ENCODE measurements around the gene ADARB1. TPM values are rescaled to one million over a fixed set of nuclear protein-coding genes. Genes with fewer than 3 reads are reported as not detected.
A peak's percentile ranks its signal among the peaks of the same experiment; 100 is the strongest.

Gene ADARB1
- total RNA-seq, 5 donors from 2014 or later (not counting 1 experiment from before 2014, with no cell fraction given) = 39.7 to 50.3 (median 44.5) TPM

GRCh38 chr21:45199201-45199600, 124.8 kb downstream of the ADARB1 start:
- Mint-ChIP-seq H3K27ac (no peak overlapping the region), H3K4me3 (no peak overlapping the region), H3K9me3 (no peaks in the 10 kb centered on the region), H3K36me3 (peaks cover 58% of the 10 kb centered on the region), H3K4me1 (peaks cover 0 to 12% (median 5%) of the 10 kb centered on the region in 3 donors), H3K27me3 (no peaks in the 10 kb centered on the region)
- H3K9me3 ChIP-seq = no peaks in the 10 kb centered on the region
- no peak overlapping the region for H3K27ac ChIP-seq (ENCODE audit: low read length)
- H3K27me3 ChIP-seq (replicated peaks in 1 of 2; ENCODE audit: control insufficient read depth in 2 of 2, extremely low read depth in 1 of 2, insufficient read depth in 2 of 2, low read length in 1 of 2) = no peaks in the 10 kb centered on the region
- WGBS (ENCODE audit: insufficient coverage) = 91% methylated on average over 4 of the region's 7 CpGs
- no peak overlapping the region for H3K4me3 ChIP-seq (ENCODE audit: control insufficient read depth in 1 of 2, extremely low read depth in 1 of 2, low read length in 1 of 2)
- no peak for ATAC-seq (replicated peaks in 1 of 4)
- H3K4me1 ChIP-seq (ENCODE audit: control insufficient read depth in 1 of 2, extremely low read depth in 1 of 2, insufficient read depth in 2 of 2, low read length in 2 of 2) = peaks cover 0 to 7% of the 10 kb centered on the region in 2 experiments
- DNase-seq = no peak
- ChIA-PET CTCF (no interaction called here), POLR2A (no interaction called here)
- peaks cover 3 to 14% of the 10 kb centered on the region in 2 donors for H3K36me3 ChIP-seq (ENCODE audit: control insufficient read depth in 2 of 2, extremely low read depth in 1 of 2, insufficient read depth in 1 of 2, low read length in 1 of 2)

- Mint-ChIP-seq H3K27ac (peak overlapping the region in 1 of 2 donors; percentile 23), H3K4me1 (peaks cover 0 to 12% (median 5%) of the 10 kb centered on the region in 3 donors), H3K27me3 (no peaks in the 10 kb centered on the region), H3K4me3 (no peak overlapping the region), H3K9me3 (no peaks in the 10 kb centered on the region), H3K36me3 (peaks cover 56% of the 10 kb centered on the region)
- H3K9me3 ChIP-seq = no peaks in the 10 kb centered on the region
- peaks cover 0 to 7% of the 10 kb centered on the region in 2 experiments for H3K4me1 ChIP-seq (ENCODE audit: control insufficient read depth in 1 of 2, extremely low read depth in 1 of 2, insufficient read depth in 2 of 2, low read length in 2 of 2)
- POLR2A ChIA-PET = no interaction called here
- DNase-seq = no peak
- H3K27me3 ChIP-seq (replicated peaks in 1 of 2; ENCODE audit: control insufficient read depth in 2 of 2, extremely low read depth in 1 of 2, insufficient read depth in 2 of 2, low read length in 1 of 2) = no peaks in the 10 kb centered on the region
- no peak for ATAC-seq (replicated peaks in 1 of 4)
- H3K36me3 ChIP-seq (ENCODE audit: control insufficient read depth in 2 of 2, extremely low read depth in 1 of 2, insufficient read depth in 1 of 2, low read length in 1 of 2) = peaks cover 3 to 19% of the 10 kb centered on the region in 2 donors
- CTCF ChIA-PET = no interaction called here
- H3K27ac ChIP-seq (ENCODE audit: low read length) = no peak overlapping the region
- over 99% methylated on average over 8 of the region's 8 CpGs for WGBS (ENCODE audit: insufficient coverage)
- H3K4me3 ChIP-seq (ENCODE audit: control insufficient read depth in 1 of 2, extremely low read depth in 1 of 2, low read length in 1 of 2) = no peak overlapping the region
These were observed 125.7 kb downstream of the ADARB1 start for GRCh38 chr21:45200031-45200430.

DNA sequence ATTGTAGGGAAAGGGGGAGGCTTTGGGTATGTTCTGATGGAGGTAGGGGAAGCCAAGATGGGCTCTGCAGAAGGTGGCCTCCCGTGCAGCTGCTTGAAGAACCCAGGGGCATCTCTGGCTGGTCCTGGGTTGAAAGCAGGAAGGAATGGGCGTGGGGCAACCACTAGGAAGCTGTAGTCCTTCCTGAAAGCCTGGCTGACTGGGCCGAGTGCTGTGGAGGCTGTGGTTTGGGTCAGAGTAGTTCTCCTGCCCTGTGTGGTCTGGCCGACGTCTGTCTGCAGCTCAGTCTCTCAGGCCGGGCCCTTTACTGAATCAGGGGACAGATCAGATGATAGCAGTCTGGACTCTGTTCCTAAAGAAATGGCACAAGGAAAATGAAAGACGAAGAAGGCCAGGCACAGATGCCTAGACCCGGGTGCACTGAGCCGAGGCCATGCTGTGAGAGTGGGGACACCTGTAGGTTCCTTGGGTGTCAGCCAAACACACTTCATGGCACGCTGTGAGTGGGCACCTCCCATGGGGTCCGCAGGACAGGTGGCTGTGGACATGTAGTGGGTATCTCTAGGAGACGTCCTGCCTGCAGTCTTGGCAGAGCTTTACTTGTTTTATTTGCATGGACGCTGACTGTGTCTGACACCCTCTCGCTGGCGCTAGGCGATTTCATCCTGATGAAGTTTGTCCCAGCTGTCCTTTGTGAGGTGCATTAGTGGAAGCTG, 126.4 kb downstream of the ADARB1 start:
- H3K4me1 ChIP-seq (ENCODE audit: control insufficient read depth in 1 of 2, extremely low read depth in 1 of 2, insufficient read depth in 2 of 2, low read length in 2 of 2) = peaks cover 0 to 7% of the 10 kb centered on the region in 2 experiments
- Mint-ChIP-seq H3K27me3 (no peaks in the 10 kb centered on the region), H3K4me1 (peaks cover 0 to 12% (median 5%) of the 10 kb centered on the region in 3 donors), H3K9me3 (no peaks in the 10 kb centered on the region), H3K4me3 (no peak overlapping the region), H3K36me3 (peaks cover 49% of the 10 kb centered on the region), H3K27ac (peak overlapping the region in 1 of 2 donors; percentile 23)
- H3K27me3 ChIP-seq (replicated peaks in 1 of 2; ENCODE audit: control insufficient read depth in 2 of 2, extremely low read depth in 1 of 2, insufficient read depth in 2 of 2, low read length in 1 of 2) = no peaks in the 10 kb centered on the region
- ATAC-seq (replicated peaks in 1 of 4) (no peak), DNase-seq (no peak)
- H3K4me3 ChIP-seq (ENCODE audit: control insufficient read depth in 1 of 2, extremely low read depth in 1 of 2, low read length in 1 of 2) = no peak overlapping the region
- H3K27ac ChIP-seq (ENCODE audit: low read length) = no peak overlapping the region
- CTCF ChIA-PET = no interaction called here
- H3K36me3 ChIP-seq (ENCODE audit: control insufficient read depth in 2 of 2, extremely low read depth in 1 of 2, insufficient read depth in 1 of 2, low read length in 1 of 2) = peaks cover 3 to 25% of the 10 kb centered on the region in 2 donors
- 70% methylated on average over 14 of the region's 16 CpGs for WGBS (ENCODE audit: insufficient coverage)
- no peaks in the 10 kb centered on the region for H3K9me3 ChIP-seq
- POLR2A ChIA-PET = no interaction called here

- Histone ChIP-seq H3K9me3 (no peaks in the 10 kb centered on the region), H3K4me1 (ENCODE audit: control insufficient read depth in 1 of 2, extremely low read depth in 1 of 2, insufficient read depth in 2 of 2, low read length in 2 of 2) (peaks cover 0 to 7% of the 10 kb centered on the region in 2 experiments), H3K27me3 (replicated peaks in 1 of 2; ENCODE audit: control insufficient read depth in 2 of 2, extremely low read depth in 1 of 2, insufficient read depth in 2 of 2, low read length in 1 of 2) (no peaks in the 10 kb centered on the region), H3K4me3 (ENCODE audit: control insufficient read depth in 1 of 2, extremely low read depth in 1 of 2, low read length in 1 of 2) (no peak overlapping the region), H3K27ac (ENCODE audit: low read length) (no peak overlapping the region), H3K36me3 (ENCODE audit: control insufficient read depth in 2 of 2, extremely low read depth in 1 of 2, insufficient read depth in 1 of 2, low read length in 1 of 2) (peaks cover 3 to 23% of the 10 kb centered on the region in 2 donors)
- Mint-ChIP-seq H3K27ac (no peak overlapping the region), H3K4me1 (peaks cover 0 to 16% (median 5%) of the 10 kb centered on the region in 3 donors), H3K27me3 (no peaks in the 10 kb centered on the region), H3K36me3 (peaks cover 45% of the 10 kb centered on the region), H3K9me3 (no peaks in the 10 kb centered on the region), H3K4me3 (no peak overlapping the region)
- POLR2A ChIA-PET = no interaction called here
- CTCF ChIA-PET = no interaction called here
- ATAC-seq (replicated peaks in 1 of 4) (no peak), DNase-seq (no peak)
- WGBS (ENCODE audit: insufficient coverage) = 100% methylated on average over 7 of the region's 9 CpGs
These were observed 128.0 kb downstream of the ADARB1 start for GRCh38 chr21:45202344-45202743.

DNA sequence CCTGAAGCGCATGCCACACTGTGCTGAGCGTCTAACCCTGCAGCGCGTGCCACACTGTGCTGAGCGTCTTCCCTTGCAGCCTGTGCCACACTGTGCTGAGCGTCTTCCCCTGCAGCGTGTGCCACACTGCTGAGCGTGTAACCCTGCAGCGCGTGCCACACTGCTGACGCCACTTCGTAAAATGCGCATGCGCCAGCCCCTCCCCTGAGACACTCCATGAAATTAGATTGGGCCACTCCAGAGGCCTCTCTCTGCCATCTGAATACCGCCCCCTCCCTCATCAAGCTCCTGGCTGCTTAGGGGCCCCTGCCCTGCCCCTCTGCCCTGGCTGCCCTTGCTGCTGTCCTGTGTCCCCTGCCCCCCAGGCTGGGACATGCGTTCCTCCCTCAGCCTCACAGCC, 128.5 kb downstream of the ADARB1 start:
- H3K36me3 ChIP-seq (ENCODE audit: control insufficient read depth in 2 of 2, extremely low read depth in 1 of 2, insufficient read depth in 1 of 2, low read length in 1 of 2) = peaks cover 5 to 26% of the 10 kb centered on the region in 2 donors
- H3K9me3 Mint-ChIP-seq = no peaks in the 10 kb centered on the region
- no peaks in the 10 kb centered on the region for H3K9me3 ChIP-seq
- H3K27me3 Mint-ChIP-seq = no peaks in the 10 kb centered on the region
- WGBS (ENCODE audit: insufficient coverage) = 97% methylated on average over 16 of the region's 16 CpGs
- H3K4me1 ChIP-seq (ENCODE audit: control insufficient read depth in 1 of 2, extremely low read depth in 1 of 2, insufficient read depth in 2 of 2, low read length in 2 of 2) = peaks cover 0 to 7% of the 10 kb centered on the region in 2 experiments
- ATAC-seq (replicated peaks in 1 of 4) (no peak), DNase-seq (no peak)
- H3K4me3 Mint-ChIP-seq = no peak overlapping the region
- no peak overlapping the region for H3K27ac ChIP-seq (ENCODE audit: low read length)
- CTCF ChIA-PET = no interaction called here
- H3K27ac Mint-ChIP-seq = no peak overlapping the region
- POLR2A ChIA-PET = no interaction called here
- H3K27me3 ChIP-seq (replicated peaks in 1 of 2; ENCODE audit: control insufficient read depth in 2 of 2, extremely low read depth in 1 of 2, insufficient read depth in 2 of 2, low read length in 1 of 2) = no peaks in the 10 kb centered on the region
- H3K4me1 Mint-ChIP-seq = peaks cover under 1 to 20% (median 6%) of the 10 kb centered on the region in 3 donors
- H3K4me3 ChIP-seq (ENCODE audit: control insufficient read depth in 1 of 2, extremely low read depth in 1 of 2, low read length in 1 of 2) = no peak overlapping the region
- H3K36me3 Mint-ChIP-seq = peaks cover 44% of the 10 kb centered on the region

DNA sequence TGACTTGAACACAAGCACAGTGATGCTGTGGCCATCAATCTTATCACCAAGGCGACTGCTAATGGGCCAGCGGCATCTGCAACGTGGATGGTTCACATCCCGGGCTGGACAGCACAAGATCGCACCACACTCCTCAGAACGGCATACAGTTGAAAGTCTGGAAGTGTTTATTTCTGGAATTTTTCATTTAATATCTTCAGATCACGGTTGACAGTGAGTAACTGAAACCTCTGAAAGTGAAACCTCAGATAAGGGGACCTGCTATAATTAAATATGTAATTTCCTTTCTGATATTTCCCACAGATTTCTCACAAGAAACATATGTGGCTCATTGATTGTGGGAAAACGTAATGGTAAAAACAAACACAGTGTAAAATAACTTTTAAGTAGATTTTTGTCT, 129.6 kb downstream of the ADARB1 start:
- no peak overlapping the region for H3K4me3 Mint-ChIP-seq

More for the DNA sequence above, 129.6 kb downstream of the ADARB1 start:
- Mint-ChIP-seq H3K27ac (peak overlapping the region in 1 of 2 donors; percentile 22), H3K9me3 (no peaks in the 10 kb centered on the region), H3K36me3 (peaks cover 48% of the 10 kb centered on the region), H3K4me1 (peaks cover 10 to 31% (median 14%) of the 10 kb centered on the region in 3 donors), H3K27me3 (no peaks in the 10 kb centered on the region)
- ATAC-seq (replicated peaks in 1 of 4) (no peak), DNase-seq (no peak)
- Histone ChIP-seq H3K36me3 (ENCODE audit: control insufficient read depth in 2 of 2, extremely low read depth in 1 of 2, insufficient read depth in 1 of 2, low read length in 1 of 2) (peaks cover 10 to 26% of the 10 kb centered on the region in 2 donors), H3K4me3 (ENCODE audit: control insufficient read depth in 1 of 2, extremely low read depth in 1 of 2, low read length in 1 of 2) (no peak overlapping the region), H3K4me1 (ENCODE audit: control insufficient read depth in 1 of 2, extremely low read depth in 1 of 2, insufficient read depth in 2 of 2, low read length in 2 of 2) (peaks cover 0 to 14% of the 10 kb centered on the region in 2 experiments), H3K27me3 (replicated peaks in 1 of 2; ENCODE audit: control insufficient read depth in 2 of 2, extremely low read depth in 1 of 2, insufficient read depth in 2 of 2, low read length in 1 of 2) (no peaks in the 10 kb centered on the region), H3K9me3 (no peaks in the 10 kb centered on the region), H3K27ac (ENCODE audit: low read length) (no peak overlapping the region)
- ChIA-PET POLR2A (no interaction called here), CTCF (no interaction called here)
- WGBS (ENCODE audit: insufficient coverage) = 85% methylated on average over 3 of the region's 8 CpGs

All from T-cell (primary cell).